Endothelial cell of umbilical vein (primary cell): ENCODE measurements around the gene HELZ2. TPM values are rescaled to one million over a fixed set of nuclear protein-coding genes. Genes with fewer than 3 reads are reported as not detected.

ENCODE experiments used
- BruUV-seq: library from RNA; stranded (reverse); fragments of 400-500 nt; replicated peaks from 2 replicates; lab custom pipeline; 2021; lab: Mats Ljungman, UMichigan
- CTCF ChIA-PET: fragments of 300-600, 350-600 bp; sonication (Branson Sonifier 250); formaldehyde crosslinking; loops from one replicate; lab custom pipeline; 2021; ENCODE audit warnings: antibody characterized with exemption, inconsistent platforms; lab: Charles Lee
- POLR2A ChIA-PET: fragments of 300-600, 350-600 bp; sonication (Branson Sonifier 250); formaldehyde crosslinking; loops from one replicate; lab custom pipeline; 2021; ENCODE audit warnings: antibody characterized with exemption, inconsistent platforms; lab: Charles Lee
- DNase-seq: peaks from one replicate; pipeline ENCODE4 v3.0.0-alpha.2; 2011; ENCODE audit warnings: low read depth, low spot score
- FAIRE-seq: peaks from 2 replicates; lab custom pipeline; 2011; peaks lifted over from hg19 to GRCh38; lab: Jason Lieb, UNC
- H2AFZ ChIP-seq: 2 replicates; pipeline ENCODE4 v1.6.0; 2012; ENCODE audit warnings: low read depth, low read length, control low read depth, inconsistent platforms
- H3K27ac ChIP-seq: 2 replicates; pipeline ENCODE4 v1.5.1; 2011; ENCODE audit warnings: low read depth, mild to moderate bottlenecking, control low read depth, low read length, moderate library complexity; ENCODE audit not compliant: insufficient read depth
- H3K27me3 ChIP-seq, 2 experiments: 2 replicates each; pipeline versions ENCODE4 v1.6.0 to v1.6.1; 2011; ENCODE audit warnings: low read length in 2 of 2, mixed read lengths in 1 of 2; ENCODE audit not compliant: control insufficient read depth in 2 of 2, insufficient read depth in 2 of 2
- H3K36me3 ChIP-seq, 2 experiments: 2 replicates in 1 of 2; 3 replicates in 1 of 2; pipeline ENCODE4 v1.5.1; 2011; ENCODE audit warnings: low read length in 2 of 2, mild to moderate bottlenecking in 1 of 2, moderate library complexity in 1 of 2; ENCODE audit not compliant: control insufficient read depth in 2 of 2, insufficient read depth in 2 of 2; ENCODE audit errors: extremely low read depth in 1 of 2
- H3K4me1 ChIP-seq: 3 replicates; pipeline ENCODE4 v1.5.1; 2011; ENCODE audit warnings: mild to moderate bottlenecking, low read length; ENCODE audit not compliant: control insufficient read depth, insufficient read depth; ENCODE audit errors: extremely low read depth
- H3K4me2 ChIP-seq: 2 replicates; pipeline ENCODE4 v1.6.1; 2011; ENCODE audit warnings: low read length, control low read depth, mixed read lengths; ENCODE audit not compliant: insufficient read depth
- H3K4me3 ChIP-seq, 3 experiments: fragments of 200-600 bp in 1 of 3; sonication (generic), shearing (Covaris generic) in 1 of 3; replicated peaks in 1 of 3; 2 replicates each; pipeline ENCODE4 v1.5.1; 2011 to 2016; ENCODE audit warnings: control low read depth in 3 of 3, low read length in 3 of 3, mild to moderate bottlenecking in 2 of 3, inconsistent platforms in 1 of 3, low read depth in 1 of 3, moderate library complexity in 1 of 3; ENCODE audit not compliant: insufficient read depth in 1 of 3
- H3K79me2 ChIP-seq: 2 replicates; pipeline ENCODE4 v1.6.0; 2012; ENCODE audit warnings: low read length, inconsistent platforms; ENCODE audit not compliant: control insufficient read depth, insufficient read depth
- H3K9ac ChIP-seq: replicated peaks from 2 replicates; pipeline ENCODE3; 2011; ENCODE audit warnings: low read length, control low read depth; ENCODE audit not compliant: insufficient read depth; ENCODE audit errors: extremely low read depth
- H3K9me1 ChIP-seq: replicated peaks from 3 replicates; pipeline ENCODE4 v1.6.0; 2011; ENCODE audit warnings: mild to moderate bottlenecking, low read length; ENCODE audit not compliant: control insufficient read depth, insufficient read depth; ENCODE audit errors: extremely low read depth
- H3K9me3 ChIP-seq: replicated peaks from 2 replicates; pipeline ENCODE4 v1.5.1; 2012; ENCODE audit warnings: low read length, inconsistent platforms; ENCODE audit not compliant: control insufficient read depth, insufficient read depth
- H4K20me1 ChIP-seq: replicated peaks from 2 replicates; pipeline ENCODE3; 2011; ENCODE audit warnings: mild to moderate bottlenecking, low read length; ENCODE audit not compliant: control insufficient read depth, insufficient read depth; ENCODE audit errors: extremely low read depth
- EZH2 ChIP-seq: IDR thresholded peaks from 2 replicates; pipeline ENCODE4 v1.6.1; 2012; ENCODE audit warnings: borderline replicate concordance, low read depth, mild to moderate bottlenecking, moderate library complexity, low read length, inconsistent platforms; ENCODE audit not compliant: severe bottlenecking
- FOS ChIP-seq: IDR thresholded peaks from 2 replicates; pipeline ENCODE4 v1.6.1; 2011; ENCODE audit warnings: mild to moderate bottlenecking, low read length, moderate library complexity, borderline replicate concordance; ENCODE audit not compliant: insufficient read depth
- GATA2 ChIP-seq: IDR thresholded peaks from 2 replicates; pipeline ENCODE4 v1.7.0; 2011; ENCODE audit warnings: low read depth, mild to moderate bottlenecking, moderate library complexity, mixed read lengths, low read length; ENCODE audit not compliant: insufficient read length, insufficient read depth
- JUN ChIP-seq: IDR thresholded peaks from 2 replicates; pipeline ENCODE4 v1.6.1; 2011; ENCODE audit warnings: borderline replicate concordance, low read depth; ENCODE audit not compliant: insufficient read length, insufficient read depth
- MYC ChIP-seq: IDR thresholded peaks from one replicate; pipeline ENCODE4 v1.6.1; 2011; ENCODE audit warnings: mild to moderate bottlenecking, low read depth, low read length
- POLR2A ChIP-seq: IDR thresholded peaks from 2 replicates; pipeline ENCODE4 v1.6.1; 2012; ENCODE audit warnings: low read depth, mild to moderate bottlenecking, control low read depth, low read length
- POLR2AphosphoS5 ChIP-seq: IDR thresholded peaks from 2 replicates; pipeline ENCODE4 v1.6.1; 2012; ENCODE audit warnings: low read depth, mild to moderate bottlenecking, control low read depth, low read length, moderate library complexity; ENCODE audit not compliant: insufficient read depth
- dilution Hi-C: fragments of 300-500 bp; cut with MboI; formaldehyde crosslinking; loops from one replicate; pipeline ENCODE4 v1.15.0; 2019; ENCODE audit warnings: low sequenced_read_pairs; ENCODE audit not compliant: extremely low pct_ligation_motif_present
- intact Hi-C: fragments of 100-400 bp; cut with micrococcal nuclease; formaldehyde crosslinking; loops from one replicate; pipeline ENCODE4 v1.10.0; 2022
- polyA plus RNA-seq, 4 experiments: library from polyadenylated mRNA; depleted of rRNA in 3 of 4; stranded (reverse) in 3 of 4; unstranded in 1 of 4; fragments of >200 nt; gene quantifications; 2 replicates each; pipeline versions ENCODE4 v1.2.1 to v1.2.3, GENCODE V29; 2011 to 2012; ENCODE audit warnings: missing spikeins in 1 of 4
- total RNA-seq: library from RNA; stranded (reverse); gene quantifications from 2 replicates; pipeline ENCODE4 v1.2.3, GENCODE V29; 2021
- TF ChIP-seq, protein P1 (sequence below), 2 donors: IDR thresholded peaks; 1 replicate in 1 of 2; 2 replicates in 1 of 2; pipeline ENCODE4 v1.5.1; 2011; ENCODE audit warnings: low read length in 2 of 2, mild to moderate bottlenecking in 2 of 2, moderate library complexity in 2 of 2, control low read depth in 1 of 2, inconsistent platforms in 1 of 2, low read depth in 1 of 2; ENCODE audit not compliant: insufficient read depth in 1 of 2; ENCODE audit errors: extremely low read depth in 1 of 2
- TF ChIP-seq, protein P2 (sequence below): IDR thresholded peaks from 2 replicates; pipeline ENCODE4 v1.6.1; 2011; ENCODE audit not compliant: insufficient read depth, insufficient read length

Gene HELZ2
- total and polyA plus RNA-seq, 2 donors (not counting 3 experiments of a cell fraction or from before 2014, with no cell fraction given): 10.6 to 33.2 TPM

DNA sequence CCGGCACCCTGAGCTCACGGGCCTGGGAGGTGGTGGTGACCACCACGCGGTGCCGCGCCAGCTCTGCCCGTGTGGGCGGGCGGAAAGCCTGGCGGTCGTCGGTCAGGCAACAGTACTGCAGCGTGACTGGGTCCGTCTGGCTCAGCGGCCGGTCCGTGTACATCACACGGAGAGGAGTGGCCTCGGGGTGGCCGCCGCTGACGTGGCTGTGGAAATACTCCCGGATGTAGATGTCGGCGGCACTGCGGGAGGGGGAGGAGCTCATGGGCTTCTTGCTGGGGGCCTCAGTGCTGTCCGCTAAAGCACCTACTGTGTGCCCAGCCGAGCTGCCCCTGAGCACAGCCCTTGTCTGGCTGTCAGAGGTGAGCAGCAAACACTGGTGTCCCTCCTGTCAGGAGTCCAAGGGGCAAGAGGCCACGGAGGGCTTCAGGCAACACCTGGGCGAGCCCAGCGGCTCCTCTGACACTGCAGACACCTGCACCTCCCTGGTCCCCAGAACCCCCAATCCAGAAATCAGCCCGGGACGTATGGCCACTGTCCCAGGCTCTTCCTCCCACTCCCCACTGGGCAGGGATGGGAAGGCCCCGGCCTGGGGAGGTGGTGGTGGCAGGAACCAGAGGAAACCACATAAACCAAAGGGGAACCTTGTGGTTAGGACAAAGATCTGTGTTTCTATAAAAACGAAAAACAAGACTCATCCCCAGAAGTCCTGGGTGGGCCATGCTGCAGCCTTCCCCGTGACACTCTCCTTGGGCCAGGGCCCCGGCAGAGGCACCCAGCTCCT, 6.5 kb downstream of the HELZ2 start:
- BruUV-seq: no TSS peak
- H3K4me2 ChIP-seq: no peak overlapping the region
- H3K4me3 ChIP-seq: no peak overlapping the region
- H3K36me3 ChIP-seq: peaks cover 0 to 6% of the 10 kb centered on the region in 2 experiments
- H3K27me3 ChIP-seq: no peaks in the 10 kb centered on the region
- no peak overlapping the region for H2AFZ ChIP-seq
- no peak overlapping the region for H3K27ac ChIP-seq
- no peaks in the 10 kb centered on the region for H3K9me3 ChIP-seq
- TF ChIP-seq MYC (no peak), EZH2 (no peak), POLR2A (no peak), POLR2AphosphoS5 (no peak), JUN (no peak), FOS (no peak), GATA2 (no peak)
- TF ChIP-seq, protein P1, sequence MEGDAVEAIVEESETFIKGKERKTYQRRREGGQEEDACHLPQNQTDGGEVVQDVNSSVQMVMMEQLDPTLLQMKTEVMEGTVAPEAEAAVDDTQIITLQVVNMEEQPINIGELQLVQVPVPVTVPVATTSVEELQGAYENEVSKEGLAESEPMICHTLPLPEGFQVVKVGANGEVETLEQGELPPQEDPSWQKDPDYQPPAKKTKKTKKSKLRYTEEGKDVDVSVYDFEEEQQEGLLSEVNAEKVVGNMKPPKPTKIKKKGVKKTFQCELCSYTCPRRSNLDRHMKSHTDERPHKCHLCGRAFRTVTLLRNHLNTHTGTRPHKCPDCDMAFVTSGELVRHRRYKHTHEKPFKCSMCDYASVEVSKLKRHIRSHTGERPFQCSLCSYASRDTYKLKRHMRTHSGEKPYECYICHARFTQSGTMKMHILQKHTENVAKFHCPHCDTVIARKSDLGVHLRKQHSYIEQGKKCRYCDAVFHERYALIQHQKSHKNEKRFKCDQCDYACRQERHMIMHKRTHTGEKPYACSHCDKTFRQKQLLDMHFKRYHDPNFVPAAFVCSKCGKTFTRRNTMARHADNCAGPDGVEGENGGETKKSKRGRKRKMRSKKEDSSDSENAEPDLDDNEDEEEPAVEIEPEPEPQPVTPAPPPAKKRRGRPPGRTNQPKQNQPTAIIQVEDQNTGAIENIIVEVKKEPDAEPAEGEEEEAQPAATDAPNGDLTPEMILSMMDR (IDR thresholded peaks at IDR 0.05; ENCODE audit: extremely low read depth in 1 of 2, insufficient read depth in 1 of 2, low read depth in 1 of 2, low read length in 2 of 2): no peak
- TF ChIP-seq, protein P2, sequence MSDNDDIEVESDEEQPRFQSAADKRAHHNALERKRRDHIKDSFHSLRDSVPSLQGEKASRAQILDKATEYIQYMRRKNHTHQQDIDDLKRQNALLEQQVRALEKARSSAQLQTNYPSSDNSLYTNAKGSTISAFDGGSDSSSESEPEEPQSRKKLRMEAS: no peak
- no peaks in the 10 kb centered on the region for H3K4me1 ChIP-seq
- no peaks in the 10 kb centered on the region for H4K20me1 ChIP-seq
- ChIA-PET POLR2A (no interaction called here), CTCF (interaction anchor here (0.9 to 1.4 kb wide), 2 partner anchors 14 to 21 kb away, joined by 3 read pairs; no protein-coding TSS in a partner anchor)
- intact Hi-C loops: no loop called here
- H3K79me2 ChIP-seq: no peaks in the 10 kb centered on the region
- dilution Hi-C loops: no loop called here
- no peak overlapping the region for H3K9ac ChIP-seq
- no peak for FAIRE-seq
- DNase-seq: no peak
- H3K9me1 ChIP-seq: no peaks in the 10 kb centered on the region
